OCI-LY1 (cell line): ENCODE data around the gene RAPGEF2.

Experiments used
- H2AFZ ChIP-seq: fragments of 200-600 bp; sonication (generic), shearing (Covaris generic); 2 replicates; pipeline ENCODE4 v1.6.0; 2014; ENCODE audit warnings: antibody characterized with exemption, mild to moderate bottlenecking, low read length
- H3F3A ChIP-seq: fragments of 200-600 bp; sonication (generic), shearing (Covaris generic); 2 replicates; pipeline ENCODE4 v1.6.0; 2014; ENCODE audit warnings: mild to moderate bottlenecking, antibody characterized with exemption, low read length, moderate library complexity; ENCODE audit not compliant: insufficient read depth
- H3K27ac ChIP-seq: fragments of 200-600 bp; sonication (generic); 2 replicates; pipeline ENCODE4 v1.5.1; 2014; ENCODE audit warnings: low read length, mixed run types, mild to moderate bottlenecking, low read depth; ENCODE audit not compliant: poor library complexity, severe bottlenecking
- H3K27me3 ChIP-seq: fragments of 200-600 bp; sonication (generic); 2 replicates; pipeline ENCODE4 v1.6.0; 2014; ENCODE audit warnings: antibody characterized with exemption, mild to moderate bottlenecking, low read length, moderate library complexity; ENCODE audit not compliant: insufficient read depth
- H3K36me3 ChIP-seq: fragments of 200-600 bp; sonication (generic); 2 replicates; pipeline ENCODE4 v1.6.1; 2014; ENCODE audit warnings: mild to moderate bottlenecking, antibody characterized with exemption, low read length, moderate library complexity, mixed read lengths; ENCODE audit not compliant: insufficient read depth
- H3K4me1 ChIP-seq: fragments of 200-600 bp; sonication (generic); 2 replicates; pipeline ENCODE4 v1.5.1; 2014; ENCODE audit warnings: mild to moderate bottlenecking, low read length, moderate library complexity; ENCODE audit not compliant: insufficient read depth, severe bottlenecking
- H3K4me2 ChIP-seq: fragments of 200-600 bp; sonication (generic), shearing (Covaris generic); 2 replicates; pipeline ENCODE4 v1.6.1; 2014; ENCODE audit warnings: low read length
- H3K4me3 ChIP-seq: fragments of 200-600 bp; sonication (generic); 2 replicates; pipeline ENCODE4 v1.5.1; 2014; ENCODE audit warnings: low read length, low read depth, mild to moderate bottlenecking, mixed read lengths; ENCODE audit not compliant: poor library complexity, severe bottlenecking
- H3K79me2 ChIP-seq: fragments of 200-600 bp; shearing (Covaris generic); 2 replicates; pipeline ENCODE4 v1.6.1; 2016; ENCODE audit warnings: mixed run types, low read length, mixed read lengths; ENCODE audit not compliant: insufficient read depth
- H3K9ac ChIP-seq: fragments of 200-600 bp; sonication (generic), shearing (Covaris generic); 2 replicates; pipeline ENCODE4 v1.6.1; 2014; ENCODE audit warnings: mild to moderate bottlenecking, low read length, mixed read lengths
- H3K9me2 ChIP-seq: fragments of 200-600 bp; sonication (generic), shearing (Covaris generic); 2 replicates; pipeline ENCODE4 v1.6.1; 2014; ENCODE audit warnings: low read depth, mild to moderate bottlenecking, low read length, mixed read lengths
- H3K9me3 ChIP-seq: fragments of 200-600 bp; shearing (Covaris generic); 2 replicates; pipeline ENCODE4 v1.6.1; 2014; ENCODE audit warnings: low read length, mixed read lengths
- H4K20me1 ChIP-seq: fragments of 200-600 bp; sonication (generic), shearing (Covaris generic); 2 replicates; pipeline ENCODE4 v1.6.0; 2016; ENCODE audit warnings: mild to moderate bottlenecking, low read length; ENCODE audit not compliant: insufficient read depth
- EZH2 ChIP-seq: fragments of 200-600 bp; sonication (generic), shearing (Covaris generic); IDR thresholded peaks from 2 replicates; pipeline ENCODE4 v1.8.0; 2017; ENCODE audit warnings: borderline replicate concordance, mixed run types, mild to moderate bottlenecking, antibody characterized with exemption, low read length, moderate library complexity, mixed read lengths
- TF ChIP-seq, protein P1 (sequence below): fragments of 200-600 bp; sonication (generic), shearing (Covaris generic); IDR thresholded peaks from 2 replicates; pipeline ENCODE4 v1.5.1; 2017; ENCODE audit warnings: mild to moderate bottlenecking, antibody characterized with exemption, low read length, moderate library complexity, mixed read lengths

The RAPGEF2 gene

DNA sequence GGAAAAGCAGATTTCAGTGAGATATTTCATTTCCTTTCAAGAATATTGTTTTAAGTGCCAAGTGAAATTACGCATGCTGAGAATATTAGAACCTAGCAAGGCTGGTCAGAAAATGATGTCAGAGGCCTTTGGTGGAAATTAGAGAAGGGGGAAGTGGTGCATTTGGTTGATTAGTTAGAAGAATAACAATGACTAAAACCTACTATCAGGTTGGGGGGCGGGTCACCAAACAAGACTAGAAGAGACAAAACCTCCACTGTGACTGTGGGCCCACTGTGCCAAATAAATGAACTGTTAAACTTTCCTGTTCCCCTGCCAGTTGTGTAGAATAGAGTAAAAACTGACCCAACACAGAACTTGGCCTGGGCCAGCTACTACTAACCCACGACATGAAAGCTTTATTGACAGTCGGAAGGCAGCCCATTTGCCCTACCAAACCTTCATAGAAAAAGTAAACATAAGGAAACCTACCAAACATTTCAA is 2.9 kb downstream of the RAPGEF2 start:
- no peaks in the 10 kb centered on the region for H3K9me3 ChIP-seq
- no peak for TF ChIP-seq EZH2
- TF ChIP-seq, protein P1, sequence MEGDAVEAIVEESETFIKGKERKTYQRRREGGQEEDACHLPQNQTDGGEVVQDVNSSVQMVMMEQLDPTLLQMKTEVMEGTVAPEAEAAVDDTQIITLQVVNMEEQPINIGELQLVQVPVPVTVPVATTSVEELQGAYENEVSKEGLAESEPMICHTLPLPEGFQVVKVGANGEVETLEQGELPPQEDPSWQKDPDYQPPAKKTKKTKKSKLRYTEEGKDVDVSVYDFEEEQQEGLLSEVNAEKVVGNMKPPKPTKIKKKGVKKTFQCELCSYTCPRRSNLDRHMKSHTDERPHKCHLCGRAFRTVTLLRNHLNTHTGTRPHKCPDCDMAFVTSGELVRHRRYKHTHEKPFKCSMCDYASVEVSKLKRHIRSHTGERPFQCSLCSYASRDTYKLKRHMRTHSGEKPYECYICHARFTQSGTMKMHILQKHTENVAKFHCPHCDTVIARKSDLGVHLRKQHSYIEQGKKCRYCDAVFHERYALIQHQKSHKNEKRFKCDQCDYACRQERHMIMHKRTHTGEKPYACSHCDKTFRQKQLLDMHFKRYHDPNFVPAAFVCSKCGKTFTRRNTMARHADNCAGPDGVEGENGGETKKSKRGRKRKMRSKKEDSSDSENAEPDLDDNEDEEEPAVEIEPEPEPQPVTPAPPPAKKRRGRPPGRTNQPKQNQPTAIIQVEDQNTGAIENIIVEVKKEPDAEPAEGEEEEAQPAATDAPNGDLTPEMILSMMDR = no peak
- no peak overlapping the region for H3K9ac ChIP-seq
- no peaks in the 10 kb centered on the region for H3K27me3 ChIP-seq
- no peaks in the 10 kb centered on the region for H3K9me2 ChIP-seq
- H3K79me2 ChIP-seq = no peaks in the 10 kb centered on the region
- peaks cover 15% of the 10 kb centered on the region for H3K4me1 ChIP-seq
- no peak overlapping the region for H3K27ac ChIP-seq
- no peaks in the 10 kb centered on the region for H3K36me3 ChIP-seq
- no peaks in the 10 kb centered on the region for H3F3A ChIP-seq
- no peak overlapping the region for H3K4me2 ChIP-seq
- H2AFZ ChIP-seq = no peak overlapping the region
- no peaks in the 10 kb centered on the region for H4K20me1 ChIP-seq
- H3K4me3 ChIP-seq = no peak overlapping the region

DNA sequence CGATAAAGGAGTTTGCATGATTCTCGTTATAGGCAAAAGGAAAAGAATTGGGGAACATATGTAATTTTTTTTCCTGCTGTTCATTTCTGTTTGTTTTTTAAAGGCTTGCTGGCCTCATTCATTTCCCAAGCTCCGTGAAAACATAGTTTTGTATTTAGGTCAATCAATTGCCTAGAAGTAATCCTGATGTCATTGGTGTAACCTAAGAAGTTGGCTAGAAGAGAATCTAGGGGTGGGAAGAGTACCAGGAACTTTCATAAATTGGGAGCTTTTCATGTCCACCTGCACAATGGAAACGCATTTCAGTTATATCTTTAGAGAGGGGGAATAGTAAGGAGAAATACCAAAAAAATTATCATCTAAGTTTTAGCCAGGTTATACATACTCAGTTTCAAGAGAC is 3.8 kb downstream of the RAPGEF2 start:
- Histone ChIP-seq H3K4me2 (no peak overlapping the region), H4K20me1 (no peaks in the 10 kb centered on the region), H3K36me3 (no peaks in the 10 kb centered on the region), H2AFZ (no peak overlapping the region), H3K27ac (no peak overlapping the region), H3F3A (no peaks in the 10 kb centered on the region), H3K4me1 (peaks cover 15% of the 10 kb centered on the region), H3K4me3 (no peak overlapping the region), H3K27me3 (no peaks in the 10 kb centered on the region), H3K9me2 (no peaks in the 10 kb centered on the region), H3K9me3 (no peaks in the 10 kb centered on the region), H3K9ac (no peak overlapping the region), H3K79me2 (no peaks in the 10 kb centered on the region)
- TF ChIP-seq, protein P1 = no peak
- no peak for TF ChIP-seq EZH2

DNA sequence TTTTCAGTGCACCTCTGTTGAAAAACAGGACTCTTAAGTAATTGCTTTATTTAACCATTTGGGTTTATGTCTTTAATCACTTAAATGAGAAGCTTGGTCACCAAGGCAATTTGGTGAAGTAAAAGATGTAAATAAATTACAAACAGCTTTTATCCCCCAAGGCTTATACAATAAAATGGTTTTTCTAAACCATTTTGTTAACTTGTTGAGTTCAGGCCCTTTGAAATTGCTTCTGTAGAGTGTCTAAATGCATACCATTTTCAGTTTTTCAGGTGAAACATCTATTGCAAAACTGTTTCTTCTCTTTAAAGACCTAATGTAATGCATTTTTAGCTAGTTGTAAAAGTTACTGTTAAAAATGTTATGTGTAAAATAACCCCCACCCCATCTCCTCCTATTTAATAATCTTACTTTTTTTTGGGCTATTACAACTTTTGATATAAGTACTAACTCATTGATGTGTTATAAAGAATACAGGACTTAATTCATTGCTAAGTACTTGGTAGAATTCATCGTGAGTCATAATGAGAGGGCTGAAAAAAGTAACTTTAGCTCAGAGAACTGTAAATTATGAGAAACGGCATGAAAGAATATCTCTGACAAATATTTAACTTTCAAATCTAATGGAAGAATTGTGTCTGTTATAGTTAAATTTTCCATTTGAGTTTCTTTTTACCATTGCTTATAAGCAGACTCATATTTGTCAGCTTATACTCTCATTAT is 4.5 kb downstream of the RAPGEF2 start:
- Histone ChIP-seq H3K4me1 (peaks cover 13% of the 10 kb centered on the region), H2AFZ (no peak overlapping the region), H3K9me3 (no peaks in the 10 kb centered on the region), H3K27ac (no peak overlapping the region), H4K20me1 (no peaks in the 10 kb centered on the region), H3K9ac (no peak overlapping the region), H3K9me2 (no peaks in the 10 kb centered on the region), H3K4me3 (no peak overlapping the region), H3K36me3 (no peaks in the 10 kb centered on the region), H3K27me3 (no peaks in the 10 kb centered on the region), H3K79me2 (no peaks in the 10 kb centered on the region), H3F3A (no peaks in the 10 kb centered on the region), H3K4me2 (no peak overlapping the region)
- TF ChIP-seq EZH2 = no peak
- TF ChIP-seq, protein P1 = no peak
